Neural cell (in vitro differentiated cells): ENCODE measurements around the gene RIPPLY3.

ENCODE experiments used
- EZH2 ChIP-seq: fragments of 200-600, 300-800 bp; shearing (Covaris generic), sonication (generic); IDR thresholded peaks from 2 replicates; pipeline ENCODE4 v1.6.1; 2014; ENCODE audit warnings: antibody characterized with exemption, low read length, borderline replicate concordance, mild to moderate bottlenecking; ENCODE audit not compliant: insufficient read depth, poor library complexity, severe bottlenecking
- RAD21 ChIP-seq: fragments of 450-650 bp; conservative IDR thresholded peaks from 2 replicates; pipeline ENCODE4 v1.6.1; 2014; ENCODE audit warnings: antibody characterized with exemption, mild to moderate bottlenecking, moderate library complexity
- TAF1 ChIP-seq: IDR thresholded peaks from 2 replicates; pipeline ENCODE4 v1.6.1; 2012; ENCODE audit warnings: low read depth
- TF ChIP-seq, protein P1 (sequence below): fragments of 450-650 bp; IDR thresholded peaks from 2 replicates; pipeline ENCODE4 v1.5.1; 2014; ENCODE audit warnings: antibody characterized with exemption, mild to moderate bottlenecking, moderate library complexity; ENCODE audit not compliant: poor library complexity, severe bottlenecking

DNA sequence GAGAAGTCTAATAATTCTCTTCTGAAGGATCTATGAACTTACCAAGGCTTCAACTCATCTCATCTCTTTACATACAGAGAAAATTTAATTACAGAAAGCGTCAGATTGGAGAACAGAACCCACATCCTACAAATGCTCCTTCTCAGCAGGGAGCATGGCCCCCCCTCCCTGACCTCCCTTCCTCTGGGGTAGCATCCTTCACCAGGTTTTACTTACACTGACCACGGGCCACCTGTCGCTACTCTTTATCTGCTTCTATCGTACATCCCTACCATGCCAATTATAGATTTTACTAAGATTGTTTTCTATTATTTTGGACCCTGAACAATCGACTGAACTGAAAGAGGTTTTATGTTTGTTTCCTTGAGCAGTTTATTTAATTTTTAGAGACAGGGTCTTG lies 25.8 kb downstream of the RIPPLY3 start:
- TF ChIP-seq, protein P1, sequence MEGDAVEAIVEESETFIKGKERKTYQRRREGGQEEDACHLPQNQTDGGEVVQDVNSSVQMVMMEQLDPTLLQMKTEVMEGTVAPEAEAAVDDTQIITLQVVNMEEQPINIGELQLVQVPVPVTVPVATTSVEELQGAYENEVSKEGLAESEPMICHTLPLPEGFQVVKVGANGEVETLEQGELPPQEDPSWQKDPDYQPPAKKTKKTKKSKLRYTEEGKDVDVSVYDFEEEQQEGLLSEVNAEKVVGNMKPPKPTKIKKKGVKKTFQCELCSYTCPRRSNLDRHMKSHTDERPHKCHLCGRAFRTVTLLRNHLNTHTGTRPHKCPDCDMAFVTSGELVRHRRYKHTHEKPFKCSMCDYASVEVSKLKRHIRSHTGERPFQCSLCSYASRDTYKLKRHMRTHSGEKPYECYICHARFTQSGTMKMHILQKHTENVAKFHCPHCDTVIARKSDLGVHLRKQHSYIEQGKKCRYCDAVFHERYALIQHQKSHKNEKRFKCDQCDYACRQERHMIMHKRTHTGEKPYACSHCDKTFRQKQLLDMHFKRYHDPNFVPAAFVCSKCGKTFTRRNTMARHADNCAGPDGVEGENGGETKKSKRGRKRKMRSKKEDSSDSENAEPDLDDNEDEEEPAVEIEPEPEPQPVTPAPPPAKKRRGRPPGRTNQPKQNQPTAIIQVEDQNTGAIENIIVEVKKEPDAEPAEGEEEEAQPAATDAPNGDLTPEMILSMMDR, result no peak
- TF ChIP-seq EZH2, result no peak
- no peak for TF ChIP-seq TAF1
- TF ChIP-seq RAD21, result no peak
